ENCODE data around the gene TBC1D22A. TPM values are rescaled to one million over a fixed set of nuclear protein-coding genes. Genes with fewer than 3 reads are reported as not detected.

TBC1D22A gene
- total and polyA plus RNA-seq, 9 of the 15 experiments (the other 6 are each of a cell fraction or from before 2014, with no cell fraction given), result 0.20 to 11.5 (median 5.2) TPM

DNA sequence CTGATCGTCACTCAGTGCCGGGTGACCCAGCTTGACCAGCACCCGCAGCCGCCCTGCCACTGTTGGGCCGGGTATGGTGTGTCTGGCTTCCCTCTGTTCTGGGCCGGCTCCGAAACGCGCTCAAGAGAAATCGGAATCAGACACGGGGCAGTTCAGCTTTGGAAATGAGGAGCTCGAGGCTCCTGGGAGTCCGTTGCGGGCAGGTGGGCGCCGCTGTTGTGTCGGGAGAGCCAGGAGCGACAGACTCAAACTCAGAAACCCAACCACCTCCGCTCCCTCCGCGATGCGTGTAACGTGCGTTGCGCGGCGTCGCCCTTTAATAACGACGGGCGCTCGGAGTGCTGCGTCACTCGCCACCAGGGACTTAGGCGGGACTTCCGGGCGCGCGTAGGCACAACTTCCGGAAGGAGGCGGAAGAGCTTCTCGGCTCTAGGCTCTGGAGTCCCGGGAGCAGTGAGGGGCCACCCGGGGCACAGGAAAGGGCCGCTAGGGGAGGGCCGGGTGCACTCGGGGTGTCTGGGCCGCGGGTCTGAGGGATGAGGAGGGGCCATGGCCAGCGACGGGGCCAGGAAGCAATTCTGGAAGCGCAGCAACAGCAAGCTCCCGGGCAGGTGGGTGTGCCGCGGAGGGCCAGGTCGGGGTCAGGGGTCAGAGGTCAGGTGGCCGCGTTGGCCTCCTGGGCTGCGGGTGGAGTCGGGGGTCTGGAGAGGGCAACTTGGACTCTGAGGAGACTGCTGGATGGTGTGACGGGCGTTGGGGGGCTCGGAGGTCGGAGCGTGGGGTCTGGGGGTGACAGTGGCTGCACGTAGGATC, at the start of gene TBC1D22A (continued):
- peak; percentile 22; a peak in 1 of 4 replicates for TF ChIP-seq SIX5 (IDR thresholded peaks at IDR 0.05; ENCODE audit: borderline replicate concordance in 1 of 2, insufficient read depth in 1 of 2, low read depth in 1 of 2, low read length in 2 of 2)
- 0 out of 2 replicates have a peak, but pooled peaks have one; percentile 44 for TF ChIP-seq SRSF3 (IDR thresholded peaks at IDR 0.05; ENCODE audit: insufficient read depth, low read length)
- peak; percentile 78; the same call in 1 of the 2 replicates for TF ChIP-seq KLF13 (tag; IDR thresholded peaks at IDR 0.05; ENCODE audit: borderline replicate concordance, low read depth)
- TF ChIP-seq, protein P1, sequence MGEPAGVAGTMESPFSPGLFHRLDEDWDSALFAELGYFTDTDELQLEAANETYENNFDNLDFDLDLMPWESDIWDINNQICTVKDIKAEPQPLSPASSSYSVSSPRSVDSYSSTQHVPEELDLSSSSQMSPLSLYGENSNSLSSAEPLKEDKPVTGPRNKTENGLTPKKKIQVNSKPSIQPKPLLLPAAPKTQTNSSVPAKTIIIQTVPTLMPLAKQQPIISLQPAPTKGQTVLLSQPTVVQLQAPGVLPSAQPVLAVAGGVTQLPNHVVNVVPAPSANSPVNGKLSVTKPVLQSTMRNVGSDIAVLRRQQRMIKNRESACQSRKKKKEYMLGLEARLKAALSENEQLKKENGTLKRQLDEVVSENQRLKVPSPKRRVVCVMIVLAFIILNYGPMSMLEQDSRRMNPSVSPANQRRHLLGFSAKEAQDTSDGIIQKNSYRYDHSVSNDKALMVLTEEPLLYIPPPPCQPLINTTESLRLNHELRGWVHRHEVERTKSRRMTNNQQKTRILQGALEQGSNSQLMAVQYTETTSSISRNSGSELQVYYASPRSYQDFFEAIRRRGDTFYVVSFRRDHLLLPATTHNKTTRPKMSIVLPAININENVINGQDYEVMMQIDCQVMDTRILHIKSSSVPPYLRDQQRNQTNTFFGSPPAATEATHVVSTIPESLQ (CRISPR knock-in tag; IDR thresholded peaks at IDR 0.05), result 0 out of 2 replicates have a peak, but pooled peaks have one; percentile 75
- TF ChIP-seq POLR2AphosphoS5 (IDR thresholded peaks at IDR 0.05; ENCODE audit: control insufficient read depth, insufficient read depth, low read depth, low read length), result peak; percentile 86
- TF ChIP-seq POLR2H (tag; IDR thresholded peaks at IDR 0.05; ENCODE audit: low read depth), result peak; percentile 70
- peak; percentile 96 for TF ChIP-seq PHF8 (IDR thresholded peaks at IDR 0.05; ENCODE audit: borderline replicate concordance, low read length)
- TF ChIP-seq, protein P2, sequence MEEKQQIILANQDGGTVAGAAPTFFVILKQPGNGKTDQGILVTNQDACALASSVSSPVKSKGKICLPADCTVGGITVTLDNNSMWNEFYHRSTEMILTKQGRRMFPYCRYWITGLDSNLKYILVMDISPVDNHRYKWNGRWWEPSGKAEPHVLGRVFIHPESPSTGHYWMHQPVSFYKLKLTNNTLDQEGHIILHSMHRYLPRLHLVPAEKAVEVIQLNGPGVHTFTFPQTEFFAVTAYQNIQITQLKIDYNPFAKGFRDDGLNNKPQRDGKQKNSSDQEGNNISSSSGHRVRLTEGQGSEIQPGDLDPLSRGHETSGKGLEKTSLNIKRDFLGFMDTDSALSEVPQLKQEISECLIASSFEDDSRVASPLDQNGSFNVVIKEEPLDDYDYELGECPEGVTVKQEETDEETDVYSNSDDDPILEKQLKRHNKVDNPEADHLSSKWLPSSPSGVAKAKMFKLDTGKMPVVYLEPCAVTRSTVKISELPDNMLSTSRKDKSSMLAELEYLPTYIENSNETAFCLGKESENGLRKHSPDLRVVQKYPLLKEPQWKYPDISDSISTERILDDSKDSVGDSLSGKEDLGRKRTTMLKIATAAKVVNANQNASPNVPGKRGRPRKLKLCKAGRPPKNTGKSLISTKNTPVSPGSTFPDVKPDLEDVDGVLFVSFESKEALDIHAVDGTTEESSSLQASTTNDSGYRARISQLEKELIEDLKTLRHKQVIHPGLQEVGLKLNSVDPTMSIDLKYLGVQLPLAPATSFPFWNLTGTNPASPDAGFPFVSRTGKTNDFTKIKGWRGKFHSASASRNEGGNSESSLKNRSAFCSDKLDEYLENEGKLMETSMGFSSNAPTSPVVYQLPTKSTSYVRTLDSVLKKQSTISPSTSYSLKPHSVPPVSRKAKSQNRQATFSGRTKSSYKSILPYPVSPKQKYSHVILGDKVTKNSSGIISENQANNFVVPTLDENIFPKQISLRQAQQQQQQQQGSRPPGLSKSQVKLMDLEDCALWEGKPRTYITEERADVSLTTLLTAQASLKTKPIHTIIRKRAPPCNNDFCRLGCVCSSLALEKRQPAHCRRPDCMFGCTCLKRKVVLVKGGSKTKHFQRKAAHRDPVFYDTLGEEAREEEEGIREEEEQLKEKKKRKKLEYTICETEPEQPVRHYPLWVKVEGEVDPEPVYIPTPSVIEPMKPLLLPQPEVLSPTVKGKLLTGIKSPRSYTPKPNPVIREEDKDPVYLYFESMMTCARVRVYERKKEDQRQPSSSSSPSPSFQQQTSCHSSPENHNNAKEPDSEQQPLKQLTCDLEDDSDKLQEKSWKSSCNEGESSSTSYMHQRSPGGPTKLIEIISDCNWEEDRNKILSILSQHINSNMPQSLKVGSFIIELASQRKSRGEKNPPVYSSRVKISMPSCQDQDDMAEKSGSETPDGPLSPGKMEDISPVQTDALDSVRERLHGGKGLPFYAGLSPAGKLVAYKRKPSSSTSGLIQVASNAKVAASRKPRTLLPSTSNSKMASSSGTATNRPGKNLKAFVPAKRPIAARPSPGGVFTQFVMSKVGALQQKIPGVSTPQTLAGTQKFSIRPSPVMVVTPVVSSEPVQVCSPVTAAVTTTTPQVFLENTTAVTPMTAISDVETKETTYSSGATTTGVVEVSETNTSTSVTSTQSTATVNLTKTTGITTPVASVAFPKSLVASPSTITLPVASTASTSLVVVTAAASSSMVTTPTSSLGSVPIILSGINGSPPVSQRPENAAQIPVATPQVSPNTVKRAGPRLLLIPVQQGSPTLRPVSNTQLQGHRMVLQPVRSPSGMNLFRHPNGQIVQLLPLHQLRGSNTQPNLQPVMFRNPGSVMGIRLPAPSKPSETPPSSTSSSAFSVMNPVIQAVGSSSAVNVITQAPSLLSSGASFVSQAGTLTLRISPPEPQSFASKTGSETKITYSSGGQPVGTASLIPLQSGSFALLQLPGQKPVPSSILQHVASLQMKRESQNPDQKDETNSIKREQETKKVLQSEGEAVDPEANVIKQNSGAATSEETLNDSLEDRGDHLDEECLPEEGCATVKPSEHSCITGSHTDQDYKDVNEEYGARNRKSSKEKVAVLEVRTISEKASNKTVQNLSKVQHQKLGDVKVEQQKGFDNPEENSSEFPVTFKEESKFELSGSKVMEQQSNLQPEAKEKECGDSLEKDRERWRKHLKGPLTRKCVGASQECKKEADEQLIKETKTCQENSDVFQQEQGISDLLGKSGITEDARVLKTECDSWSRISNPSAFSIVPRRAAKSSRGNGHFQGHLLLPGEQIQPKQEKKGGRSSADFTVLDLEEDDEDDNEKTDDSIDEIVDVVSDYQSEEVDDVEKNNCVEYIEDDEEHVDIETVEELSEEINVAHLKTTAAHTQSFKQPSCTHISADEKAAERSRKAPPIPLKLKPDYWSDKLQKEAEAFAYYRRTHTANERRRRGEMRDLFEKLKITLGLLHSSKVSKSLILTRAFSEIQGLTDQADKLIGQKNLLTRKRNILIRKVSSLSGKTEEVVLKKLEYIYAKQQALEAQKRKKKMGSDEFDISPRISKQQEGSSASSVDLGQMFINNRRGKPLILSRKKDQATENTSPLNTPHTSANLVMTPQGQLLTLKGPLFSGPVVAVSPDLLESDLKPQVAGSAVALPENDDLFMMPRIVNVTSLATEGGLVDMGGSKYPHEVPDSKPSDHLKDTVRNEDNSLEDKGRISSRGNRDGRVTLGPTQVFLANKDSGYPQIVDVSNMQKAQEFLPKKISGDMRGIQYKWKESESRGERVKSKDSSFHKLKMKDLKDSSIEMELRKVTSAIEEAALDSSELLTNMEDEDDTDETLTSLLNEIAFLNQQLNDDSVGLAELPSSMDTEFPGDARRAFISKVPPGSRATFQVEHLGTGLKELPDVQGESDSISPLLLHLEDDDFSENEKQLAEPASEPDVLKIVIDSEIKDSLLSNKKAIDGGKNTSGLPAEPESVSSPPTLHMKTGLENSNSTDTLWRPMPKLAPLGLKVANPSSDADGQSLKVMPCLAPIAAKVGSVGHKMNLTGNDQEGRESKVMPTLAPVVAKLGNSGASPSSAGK (IDR thresholded peaks at IDR 0.05), result no peak
- TF ChIP-seq DNMT1 (IDR thresholded peaks at IDR 0.05), result no peak
- TF ChIP-seq RAD21 (CRISPR knock-in tag; conservative IDR thresholded peaks at IDR 0.05 in 1 of 2, IDR thresholded peaks at IDR 0.05 in 1 of 2), result no peak
- peak; percentile 79 for TF ChIP-seq KHSRP (IDR thresholded peaks at IDR 0.05)
- TF ChIP-seq RHOXF2B (CRISPR knock-in tag; conservative IDR thresholded peaks at IDR 0.05), result no peak
- 0 out of 2 replicates have a peak, but pooled peaks have one; percentile 24 for TF ChIP-seq CC2D1A (IDR thresholded peaks at IDR 0.05)

All from K562 (cell line).